ENCODE data around the gene SPATA19.
"Not testable (repeated sequence)": the region's sequence is repeated elsewhere in the genome, so short reads cannot be mapped to it uniquely, and the experiment has no call there.

SPATA19 gene, protein sequence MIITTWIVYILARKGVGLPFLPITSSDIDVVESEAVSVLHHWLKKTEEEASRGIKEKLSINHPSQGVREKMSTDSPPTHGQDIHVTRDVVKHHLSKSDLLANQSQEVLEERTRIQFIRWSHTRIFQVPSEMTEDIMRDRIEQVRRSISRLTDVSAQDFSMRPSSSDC

GRCh38 chr11:133845413-133845812, at the start of gene SPATA19:
SPATA19 (minus strand) TSS chr11:133845513; CDS start chr11:133845446, 67 bp downstream.
- no peak for DNase-seq

DNA sequence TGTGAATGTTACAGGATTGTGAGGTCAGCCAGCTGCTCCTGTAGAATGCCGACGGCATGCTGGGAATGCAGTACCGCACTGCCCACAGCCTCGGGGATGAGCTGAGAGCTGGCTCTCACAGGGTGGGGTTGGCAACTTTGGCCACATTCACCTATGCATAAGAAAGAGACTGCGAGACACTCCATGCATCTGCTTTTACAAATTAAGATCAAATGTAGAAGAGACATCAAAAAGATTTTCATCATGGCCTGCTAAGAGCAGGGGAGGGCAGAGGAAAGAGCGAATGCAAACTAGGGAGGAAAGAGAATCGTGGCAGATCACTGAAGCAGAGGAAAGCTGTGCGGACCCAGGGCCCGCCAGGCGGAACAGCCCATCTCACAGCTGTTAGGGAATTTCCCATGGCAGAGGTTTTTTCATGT, 49.8 kb upstream of the SPATA19 start:
- no peak for DNase-seq

GRCh38 chr11:133893381-133893780, 48.1 kb upstream of the SPATA19 start:
- DNase-seq, result no peak

GRCh38 chr11:133892584-133893380, 47.5 kb upstream of the SPATA19 start:
- no peak for DNase-seq

- no peak for DNase-seq
Measured at GRCh38 chr11:133892126-133892525, 46.8 kb upstream of the SPATA19 start.

DNA sequence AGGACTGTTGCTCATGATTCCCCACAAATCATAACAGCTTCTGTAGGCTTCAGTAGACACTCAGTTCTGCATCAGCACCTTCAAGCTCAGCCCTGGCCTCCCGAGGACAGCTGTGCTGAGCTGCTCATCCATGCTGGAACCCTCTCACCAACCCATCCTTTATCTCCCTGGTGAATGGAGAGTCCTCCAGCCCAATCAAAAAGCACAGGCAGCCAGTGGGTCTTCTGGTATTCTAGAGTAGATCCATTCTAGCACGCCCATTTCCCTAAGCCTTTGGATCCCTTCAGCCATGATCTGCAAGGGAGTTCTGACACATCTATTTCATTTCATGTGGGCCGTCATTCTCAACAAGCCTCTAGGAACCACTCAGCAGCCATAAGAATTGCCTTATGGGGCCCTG, 44.6 kb upstream of the SPATA19 start:
- DNase-seq, result no peak

DNA sequence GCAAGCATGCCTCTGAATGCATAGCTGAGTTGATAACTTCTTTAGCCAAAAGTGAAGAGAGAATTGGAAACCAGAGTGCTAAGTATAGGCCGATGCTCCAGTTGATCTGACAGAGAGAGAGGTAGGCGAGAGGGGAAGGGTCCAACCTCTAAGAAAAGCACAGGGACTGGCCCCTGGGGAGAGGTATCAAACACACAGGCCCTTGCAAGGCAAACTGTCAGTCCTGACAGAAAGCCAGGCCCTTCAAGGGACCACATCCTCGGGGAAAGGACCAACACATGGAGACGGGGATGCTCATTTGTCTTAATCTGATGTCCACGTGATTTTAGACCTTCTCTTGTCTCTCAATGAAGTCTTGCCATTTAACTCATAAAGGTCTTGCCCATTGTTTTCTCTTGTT, 43.9 kb upstream of the SPATA19 start:
- no peak for DNase-seq

- no peak for DNase-seq
Measured at GRCh38 chr11:133887692-133888332, 42.5 kb upstream of the SPATA19 start.

GRCh38 chr11:133886029-133886428, 40.7 kb upstream of the SPATA19 start:
- DNase-seq, result no peak

- DNase-seq, result no peak
Measured at GRCh38 chr11:133872160-133872559, 26.8 kb upstream of the SPATA19 start.

GRCh38 chr11:133867456-133867855, 22.1 kb upstream of the SPATA19 start:
- DNase-seq, result no peak

- no peak for DNase-seq
Measured at GRCh38 chr11:133865466-133865865, 20.2 kb upstream of the SPATA19 start.

DNA sequence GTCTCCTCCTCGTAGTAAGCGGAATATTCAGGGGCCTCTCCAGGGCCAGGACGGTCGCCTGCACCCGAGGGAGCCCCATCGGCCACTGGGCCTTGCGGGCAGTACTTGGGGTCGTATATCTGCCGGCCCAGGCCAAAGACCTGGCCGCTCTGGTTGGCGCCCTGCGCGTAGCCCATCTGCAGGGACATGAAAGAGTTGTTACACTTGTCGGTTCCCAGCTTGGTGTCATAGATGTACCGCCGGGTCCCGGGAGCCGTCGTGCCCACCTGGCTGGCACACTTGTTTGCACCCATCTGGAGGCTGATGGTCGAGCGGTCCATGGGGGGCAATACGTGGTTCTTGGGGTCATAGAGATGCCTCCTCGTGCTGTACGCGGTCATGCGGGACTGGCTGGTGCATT, 19.4 kb upstream of the SPATA19 start:
- DNase-seq, result no peak

DNA sequence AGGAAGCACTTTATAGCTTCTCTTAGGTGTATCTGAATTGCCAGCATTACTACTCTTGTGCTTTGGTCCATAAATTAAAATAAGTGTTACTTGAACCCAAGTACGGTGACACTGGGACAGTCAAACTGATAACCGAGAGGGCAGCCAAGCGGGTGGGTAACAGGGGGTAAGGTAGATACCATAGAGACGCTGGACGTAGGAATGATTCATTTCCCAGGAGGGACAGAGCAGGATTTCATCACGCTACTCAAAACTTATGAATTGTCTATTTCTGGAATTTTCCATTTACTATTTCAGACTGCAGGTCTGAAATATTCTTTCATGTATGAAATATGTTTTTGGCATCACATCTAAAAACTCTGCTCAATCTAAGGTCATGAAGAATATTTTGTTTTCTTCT, 14.8 kb upstream of the SPATA19 start:
- DNase-seq, result no peak

DNA sequence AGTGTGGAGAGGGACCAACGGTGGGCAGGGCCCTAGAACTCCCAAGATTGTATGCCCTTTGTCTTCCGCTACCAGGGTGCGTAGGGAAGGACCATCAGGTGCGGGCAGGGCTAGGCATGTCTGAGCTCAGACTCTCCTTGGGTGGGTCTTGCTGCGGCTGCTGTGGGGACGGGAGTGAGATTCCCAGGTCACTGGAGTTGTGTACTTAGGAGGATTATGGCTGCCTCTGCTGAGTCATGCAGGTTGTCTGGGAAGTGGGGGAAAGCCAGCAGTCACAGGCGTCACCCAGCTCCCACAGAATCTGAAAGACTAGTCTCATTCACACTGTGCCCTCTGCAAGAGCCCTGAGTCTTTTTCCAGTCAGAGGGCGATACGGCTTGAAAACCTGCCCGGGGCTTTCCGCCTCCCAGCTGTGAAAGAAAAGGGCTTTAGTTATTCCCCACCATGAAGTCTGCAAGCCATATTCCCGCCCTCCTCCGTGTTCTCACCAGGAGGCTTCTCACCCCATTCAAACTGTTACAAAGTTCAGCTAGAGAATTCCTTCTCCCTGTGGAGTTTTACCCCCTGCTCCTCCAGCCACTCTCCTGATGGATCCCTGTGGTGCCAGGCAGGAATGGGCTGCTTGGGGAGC, 9.1 kb upstream of the SPATA19 start:
- not testable (repeated sequence) for DNase-seq

DNA sequence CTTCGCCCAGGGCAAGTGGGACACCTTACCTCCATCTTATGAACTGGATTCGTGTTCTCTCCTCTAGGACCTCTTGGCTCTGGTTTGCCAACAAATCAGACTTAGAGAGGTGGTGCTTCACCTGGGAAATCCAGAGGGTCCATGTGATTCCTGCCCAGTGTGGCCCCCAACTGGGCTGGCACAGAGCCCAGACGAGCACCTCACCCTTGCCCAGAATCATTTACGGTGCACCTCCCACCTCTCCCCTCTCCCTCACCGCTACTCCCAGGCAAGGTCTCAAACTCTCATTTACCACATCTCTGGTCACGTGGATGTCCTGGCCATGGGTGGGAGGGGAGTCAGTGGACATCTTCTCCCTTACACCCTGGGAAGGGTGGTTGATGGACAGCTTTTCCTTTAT, 1.1 kb downstream of the SPATA19 start:
- no peak for DNase-seq

GRCh38 chr11:133843454-133843987, 1.8 kb downstream of the SPATA19 start:
- DNase-seq, result no peak

- DNase-seq, result no peak
Measured at GRCh38 chr11:133842730-133843129, 2.6 kb downstream of the SPATA19 start.

DNA sequence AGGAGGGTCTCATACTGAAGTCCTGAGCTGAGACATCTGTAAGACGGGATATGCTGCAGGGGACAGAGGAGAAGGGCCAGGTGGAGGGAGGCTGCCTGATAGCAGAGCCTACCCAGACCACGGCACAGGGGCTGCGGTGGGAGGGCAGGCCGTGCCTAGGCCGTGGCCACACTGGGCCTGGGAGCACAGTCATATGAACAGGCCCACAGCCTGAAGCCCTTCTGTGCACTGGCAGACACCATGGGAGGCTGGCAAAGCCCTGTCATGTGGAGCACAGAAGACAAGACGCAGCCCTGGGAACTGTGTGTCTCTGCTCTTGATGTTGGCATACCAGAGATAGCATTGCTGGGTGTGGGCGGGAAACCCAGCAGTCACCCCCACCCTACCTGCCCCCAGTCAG, 3.3 kb downstream of the SPATA19 start:
- DNase-seq, result no peak

GRCh38 chr11:133841279-133842043, 3.9 kb downstream of the SPATA19 start:
- DNase-seq, result no peak

- DNase-seq, result no peak
Measured at GRCh38 chr11:133840479-133840941, 4.8 kb downstream of the SPATA19 start.

All from activated CD4-positive, alpha-beta T cell treated with anti-CD3 and anti-CD28 coated beads, Interleukin-2, amount 50 U/mL, for 48 hours (primary cell).